ENCODE results near the gene CRIM1. TPM values are rescaled to one million over a fixed set of nuclear protein-coding genes. Genes with fewer than 3 reads are reported as not detected.

CRIM1 gene
- total and polyA plus RNA-seq, 2 of the 8 experiments (the other 6 are each of a cell fraction or from before 2014, with no cell fraction given), result 9.4 to 28.4 TPM

DNA sequence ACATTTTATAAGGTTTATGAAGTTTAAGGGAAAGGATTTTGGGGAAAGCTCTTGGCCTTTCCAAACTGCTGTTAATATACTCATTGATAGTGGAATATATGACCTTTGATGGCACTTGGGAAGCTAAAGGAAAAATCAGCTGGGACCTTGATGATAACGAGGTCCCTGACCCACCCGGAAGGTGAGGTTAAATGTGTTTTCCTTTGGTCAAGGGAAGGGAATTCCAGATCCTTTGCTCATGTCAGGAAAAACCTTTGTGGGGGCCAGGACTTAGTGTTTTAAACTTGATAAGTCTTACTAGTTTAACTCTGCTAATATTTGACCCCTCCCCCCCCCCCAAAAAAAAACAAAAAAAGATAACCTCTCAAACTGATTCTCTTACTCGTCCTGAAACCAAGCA is 50.7 kb downstream of the CRIM1 start:
- Histone ChIP-seq H3K23ac (ENCODE audit: insufficient read length) (no peak overlapping the region), H4K8ac (ENCODE audit: extremely low read depth, insufficient read depth, low read length) (no peak overlapping the region), H3K4ac (replicated peaks; ENCODE audit: insufficient read length, low read depth, low read length) (no peak overlapping the region), H2BK15ac (ENCODE audit: low read length) (no peak overlapping the region), H3K56ac (replicated peaks; ENCODE audit: insufficient read length, low read depth, low read length) (no peak overlapping the region), H3K79me2 (ENCODE audit: control insufficient read depth in 1 of 2, insufficient read depth in 2 of 2, low read length in 2 of 2) (peaks cover 4 to 93% of the 10 kb centered on the region in 2 experiments; a peak in 3 of 4 replicates), H4K5ac (ENCODE audit: insufficient read length, low read depth, low read length) (no peak overlapping the region), H3K4me2 (ENCODE audit: insufficient read depth in 1 of 2, low read depth in 2 of 2, low read length in 2 of 2) (no peak overlapping the region), H3K79me1 (ENCODE audit: low read depth, low read length) (peaks cover 5% of the 10 kb centered on the region; the same call in 1 of the 2 replicates), H3K14ac (ENCODE audit: insufficient read length) (no peak overlapping the region), H3K4me1 (replicated peaks in 1 of 4; ENCODE audit: control insufficient read depth in 3 of 4, insufficient read depth in 4 of 4, low read length in 3 of 4) (peaks cover 4 to 19% (median 8%) of the 10 kb centered on the region in 4 experiments; a peak in 5 of 7 replicates), H2AK5ac (ENCODE audit: low read depth, low read length) (no peak overlapping the region), H2BK5ac (ENCODE audit: low read depth, low read length) (no peak overlapping the region), H3K4me3 (ENCODE audit: extremely low read depth in 1 of 4, insufficient read depth in 2 of 4, low read depth in 3 of 4, low read length in 4 of 4) (no peak overlapping the region), H2BK20ac (ENCODE audit: low read length) (no peak overlapping the region), H4K20me1 (replicated peaks in 1 of 2; ENCODE audit: control insufficient read depth in 1 of 2, insufficient read depth in 2 of 2, low read length in 2 of 2) (peaks cover 0 to 2% of the 10 kb centered on the region in 2 experiments), H2AFZ (ENCODE audit: low read length) (no peak overlapping the region), H3K27me3 (replicated peaks in 1 of 4; ENCODE audit: control insufficient read depth in 3 of 4, extremely low read depth in 1 of 4, insufficient read depth in 3 of 4, low read length in 3 of 4) (no peaks in the 10 kb centered on the region), H3K18ac (ENCODE audit: extremely low read depth, low read length) (no peak overlapping the region), H2BK120ac (replicated peaks; ENCODE audit: low read depth, low read length) (no peak overlapping the region), H3K9me3 (ENCODE audit: insufficient read depth in 2 of 2, low read depth in 1 of 2, low read length in 1 of 2) (no peaks in the 10 kb centered on the region), H2BK12ac (ENCODE audit: low read depth, low read length) (no peak overlapping the region), H3K36me3 (ENCODE audit: control insufficient read depth in 2 of 4, insufficient read depth in 4 of 4, low read length in 3 of 4) (no peaks in the 10 kb centered on the region), H3K9ac (replicated peaks in 1 of 4; ENCODE audit: extremely low read depth in 1 of 4, low read depth in 3 of 4, low read length in 3 of 4) (no peak overlapping the region), H3K23me2 (ENCODE audit: low read depth, low read length) (no peaks in the 10 kb centered on the region), H4K91ac (replicated peaks; ENCODE audit: insufficient read length, low read length) (no peak overlapping the region), H3K27ac (ENCODE audit: low read depth, low read length) (no peak overlapping the region)
- WGBS, 2 experiments (ENCODE audit: extremely low coverage in 1 of 2, insufficient coverage in 1 of 2, insufficient read length in 1 of 2, insufficient replicate concordance in 2 of 2, low coverage in 1 of 2, low lambda C conversion rate in 2 of 2, missing lambda C conversion rate in 1 of 2), result 81% methylated on average over 3 of the region's 3 CpGs; no CpG with 5 or more reads in 1 of the 2 experiments
- no peak for DNase-seq (ENCODE audit: low read depth in 1 of 2, low spot score in 2 of 2)
- FAIRE-seq, result no peak
- POLR2A ChIA-PET (ENCODE audit: partially characterized antibody), result interaction anchor here (1.0 to 1.3 kb wide), 2 partner anchors 9 to 22 kb away, joined by 3 to 6 read pairs; no protein-coding TSS in a partner anchor
- CTCF ChIA-PET (ENCODE audit: partially characterized antibody), result interaction anchor here (0.6 to 1.4 kb wide), 3 partner anchors 12 to 552 kb away, joined by 3 to 5 read pairs (median 3); no protein-coding TSS in a partner anchor
- TF ChIP-seq BACH1 (IDR thresholded peaks at IDR 0.05; ENCODE audit: low read length) (no peak), CBX5 (IDR thresholded peaks at IDR 0.05; ENCODE audit: low read depth, low read length) (no peak), YY1 (IDR thresholded peaks at IDR 0.05; ENCODE audit: low read depth, low read length) (no peak), RXRA (IDR thresholded peaks at IDR 0.05; ENCODE audit: insufficient read depth, low read depth, low read length) (no peak), KDM4A (IDR thresholded peaks at IDR 0.05; ENCODE audit: low read depth, low read length, severe bottlenecking) (no peak), CEBPB (IDR thresholded peaks at IDR 0.05; ENCODE audit: low read depth, low read length) (no peak), EGR1 (IDR thresholded peaks at IDR 0.05; ENCODE audit: borderline replicate concordance, low read depth, low read length) (no peak), KDM5A (IDR thresholded peaks at IDR 0.05; ENCODE audit: low read length) (no peak), KDM1A (IDR thresholded peaks at IDR 0.05; ENCODE audit: borderline replicate concordance, low read length) (no peak), SIX5 (IDR thresholded peaks at IDR 0.05; ENCODE audit: low read depth, low read length) (no peak), TAF1 (IDR thresholded peaks at IDR 0.05; ENCODE audit: low read depth, low read length) (no peak), CTBP2 (IDR thresholded peaks at IDR 0.05; ENCODE audit: borderline replicate concordance, insufficient read depth, insufficient read length, low read length) (no peak), CHD1 (IDR thresholded peaks at IDR 0.05; ENCODE audit: low read depth, low read length) (no peak)
- TF ChIP-seq, protein P1, sequence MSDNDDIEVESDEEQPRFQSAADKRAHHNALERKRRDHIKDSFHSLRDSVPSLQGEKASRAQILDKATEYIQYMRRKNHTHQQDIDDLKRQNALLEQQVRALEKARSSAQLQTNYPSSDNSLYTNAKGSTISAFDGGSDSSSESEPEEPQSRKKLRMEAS (IDR thresholded peaks at IDR 0.05), result no peak
